Calu3 (cell line): ENCODE measurements around the gene NR4A1. TPM values are rescaled to one million over a fixed set of nuclear protein-coding genes. Genes with fewer than 3 reads are reported as not detected.

Experiments
- BruUV-seq: library from RNA; stranded (reverse); fragments of 400-500 nt; replicated peaks from 2 replicates; lab custom pipeline; 2021; lab: Mats Ljungman, UMichigan
- CTCF ChIA-PET: fragments of 300-600 bp; sonication (Branson Sonifier 250); formaldehyde crosslinking; loops from one replicate; lab custom pipeline; 2022; ENCODE audit warnings: antibody characterized with exemption; lab: Charles Lee
- DNase-seq: peaks from one replicate; pipeline ENCODE4 v3.0.0; 2022
- H3K27ac Mint-ChIP-seq: one replicate; pipeline ENCODE4 v1.8.0; 2022; ENCODE audit warnings: mixed read lengths; ENCODE audit not compliant: unreplicated experiment
- H3K27me3 Mint-ChIP-seq: one replicate; pipeline ENCODE4 v1.8.0; 2022; ENCODE audit warnings: mixed read lengths; ENCODE audit not compliant: unreplicated experiment
- H3K36me3 Mint-ChIP-seq: one replicate; pipeline ENCODE4 v1.8.0; 2022; ENCODE audit warnings: mild to moderate bottlenecking, moderate library complexity, mixed read lengths; ENCODE audit not compliant: insufficient read depth, unreplicated experiment
- H3K4me1 Mint-ChIP-seq: one replicate; pipeline ENCODE4 v1.8.0; 2022; ENCODE audit warnings: mild to moderate bottlenecking, low read depth, mixed read lengths; ENCODE audit not compliant: unreplicated experiment
- H3K4me3 Mint-ChIP-seq: one replicate; pipeline ENCODE4 v1.8.0; 2022; ENCODE audit warnings: mild to moderate bottlenecking, low read depth, moderate library complexity, mixed read lengths; ENCODE audit not compliant: unreplicated experiment
- H3K9me3 Mint-ChIP-seq: one replicate; pipeline ENCODE4 v1.8.0; 2022; ENCODE audit warnings: low read depth, mixed read lengths; ENCODE audit not compliant: unreplicated experiment
- intact Hi-C: fragments of 100-400 bp; cut with micrococcal nuclease; formaldehyde crosslinking; loops from one replicate; pipeline ENCODE4 v1.10.0; 2022; ENCODE audit not compliant: unreplicated experiment
- total RNA-seq: library from RNA; stranded (reverse); gene quantifications from 2 replicates; pipeline ENCODE4 v1.2.3, GENCODE V29; 2022
- TF ChIP-seq, protein P1 (sequence below): fragments of 200-600 bp; IDR thresholded peaks from one replicate; pipeline ENCODE4 v1.8.0; 2022; ENCODE audit warnings: antibody characterized with exemption; ENCODE audit not compliant: unreplicated experiment

Gene NR4A1
- total RNA-seq, 1 experiment from 2014 or later, result 18.9 TPM

DNA sequence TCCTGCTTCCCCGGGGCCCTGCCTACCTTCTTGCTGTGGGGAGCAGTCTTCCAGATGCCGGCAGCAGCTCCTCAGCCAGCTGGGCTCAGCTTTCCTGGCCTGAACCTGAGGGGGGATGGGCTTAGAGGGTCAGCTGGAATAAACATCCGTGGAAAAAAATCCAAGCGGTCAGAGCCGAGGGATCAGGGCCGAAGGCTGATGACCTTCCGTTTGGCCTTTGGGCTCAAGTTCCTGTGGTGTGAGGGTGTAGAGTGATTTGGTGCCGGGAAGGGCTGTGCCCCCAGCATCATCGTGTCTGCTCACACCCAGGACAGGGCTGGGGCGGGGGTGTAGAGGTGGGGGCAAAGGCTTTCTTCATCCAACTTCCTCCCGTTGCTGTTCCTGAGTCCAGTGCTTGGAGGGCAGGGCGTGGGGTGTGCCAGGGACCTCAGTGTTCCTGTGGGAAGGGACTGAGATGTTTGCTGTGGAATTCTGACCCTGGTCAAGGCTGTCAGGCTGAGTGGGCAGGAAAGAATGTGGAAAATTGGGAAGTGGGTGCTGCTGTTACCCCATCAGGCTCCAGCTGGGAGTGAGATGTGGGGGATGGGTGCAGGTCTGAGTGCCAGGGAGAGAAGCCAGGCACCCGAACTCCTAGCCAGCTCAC is 30.9 kb downstream of the NR4A1 start:
- no peak for DNase-seq
- intact Hi-C loops, result no loop called here
- Mint-ChIP-seq H3K27ac (no peak overlapping the region), H3K4me1 (peaks cover 6% of the 10 kb centered on the region), H3K27me3 (peaks cover 15% of the 10 kb centered on the region), H3K9me3 (no peaks in the 10 kb centered on the region), H3K4me3 (no peak overlapping the region), H3K36me3 (peaks cover 13% of the 10 kb centered on the region)
- CTCF ChIA-PET, result interaction anchor here (0.8 to 4.6 kb wide), 5 partner anchors 45 to 78 kb away, joined by 3 to 37 read pairs (median 4); no protein-coding TSS in a partner anchor
- TF ChIP-seq, protein P1, sequence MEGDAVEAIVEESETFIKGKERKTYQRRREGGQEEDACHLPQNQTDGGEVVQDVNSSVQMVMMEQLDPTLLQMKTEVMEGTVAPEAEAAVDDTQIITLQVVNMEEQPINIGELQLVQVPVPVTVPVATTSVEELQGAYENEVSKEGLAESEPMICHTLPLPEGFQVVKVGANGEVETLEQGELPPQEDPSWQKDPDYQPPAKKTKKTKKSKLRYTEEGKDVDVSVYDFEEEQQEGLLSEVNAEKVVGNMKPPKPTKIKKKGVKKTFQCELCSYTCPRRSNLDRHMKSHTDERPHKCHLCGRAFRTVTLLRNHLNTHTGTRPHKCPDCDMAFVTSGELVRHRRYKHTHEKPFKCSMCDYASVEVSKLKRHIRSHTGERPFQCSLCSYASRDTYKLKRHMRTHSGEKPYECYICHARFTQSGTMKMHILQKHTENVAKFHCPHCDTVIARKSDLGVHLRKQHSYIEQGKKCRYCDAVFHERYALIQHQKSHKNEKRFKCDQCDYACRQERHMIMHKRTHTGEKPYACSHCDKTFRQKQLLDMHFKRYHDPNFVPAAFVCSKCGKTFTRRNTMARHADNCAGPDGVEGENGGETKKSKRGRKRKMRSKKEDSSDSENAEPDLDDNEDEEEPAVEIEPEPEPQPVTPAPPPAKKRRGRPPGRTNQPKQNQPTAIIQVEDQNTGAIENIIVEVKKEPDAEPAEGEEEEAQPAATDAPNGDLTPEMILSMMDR, result no peak
- BruUV-seq, result no TSS peak

GRCh38 chr12:52082669-52082987 is 31.4 kb downstream of the NR4A1 start:
- CTCF ChIA-PET, result interaction anchor here (0.8 to 4.6 kb wide), 4 partner anchors 45 to 79 kb away, joined by 3 to 37 read pairs (median 4); no protein-coding TSS in a partner anchor
- Mint-ChIP-seq H3K27ac (no peak overlapping the region), H3K27me3 (peaks cover 20% of the 10 kb centered on the region), H3K9me3 (no peaks in the 10 kb centered on the region), H3K36me3 (peaks cover 13% of the 10 kb centered on the region), H3K4me1 (peaks cover 6% of the 10 kb centered on the region), H3K4me3 (no peak overlapping the region)
- no TSS peak for BruUV-seq
- intact Hi-C loops, result no loop called here
- no peak for DNase-seq
- TF ChIP-seq, protein P1, result no peak

- intact Hi-C loops, result loop anchor here (1.0 kb wide), 1 partner anchor 58 kb away; no protein-coding TSS in a partner anchor
- H3K9me3 Mint-ChIP-seq, result no peaks in the 10 kb centered on the region
- no peak overlapping the region for H3K27ac Mint-ChIP-seq
- no TSS peak for BruUV-seq
- peaks cover 25% of the 10 kb centered on the region for H3K27me3 Mint-ChIP-seq
- H3K36me3 Mint-ChIP-seq, result peaks cover 8% of the 10 kb centered on the region
- H3K4me3 Mint-ChIP-seq, result no peak overlapping the region
- TF ChIP-seq, protein P1, result peak; percentile 76
- CTCF ChIA-PET, result interaction anchor here (0.8 to 4.6 kb wide), 4 partner anchors 46 to 79 kb away, joined by 3 to 37 read pairs (median 4); no protein-coding TSS in a partner anchor
- DNase-seq, result peak; percentile 59
- peaks cover 6% of the 10 kb centered on the region for H3K4me1 Mint-ChIP-seq
These were observed 31.9 kb downstream of the NR4A1 start for GRCh38 chr12:52082988-52083637.

DNA sequence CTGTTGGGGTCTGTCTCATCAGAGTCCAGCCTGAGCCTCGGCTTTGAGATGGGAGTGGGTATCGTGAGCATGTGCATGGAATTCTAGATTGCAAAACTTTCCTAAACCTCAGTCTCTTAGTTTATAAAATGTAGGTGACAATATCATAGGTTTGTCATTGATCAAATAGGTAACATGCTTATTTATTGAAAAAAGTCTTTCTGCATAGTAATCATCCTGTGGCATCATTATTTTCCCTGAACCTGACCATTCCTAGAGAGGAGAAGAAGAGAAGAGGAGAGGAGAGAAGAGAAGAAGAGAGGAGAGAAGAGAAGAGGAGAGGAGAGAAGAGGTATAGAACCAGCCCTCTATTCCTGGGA is 32.4 kb downstream of the NR4A1 start:
- Mint-ChIP-seq H3K4me1 (peaks cover 6% of the 10 kb centered on the region), H3K36me3 (peaks cover 8% of the 10 kb centered on the region), H3K27me3 (peaks cover 30% of the 10 kb centered on the region), H3K4me3 (no peak overlapping the region), H3K27ac (no peak overlapping the region), H3K9me3 (no peaks in the 10 kb centered on the region)
- TF ChIP-seq, protein P1, result no peak
- DNase-seq, result no peak
- CTCF ChIA-PET, result interaction anchor here (4.6 kb wide), 1 partner anchor 58 kb away, joined by 37 read pairs; no protein-coding TSS in a partner anchor
- intact Hi-C loops, result loop anchor here (1.0 kb wide), 1 partner anchor 58 kb away; no protein-coding TSS in a partner anchor
- no TSS peak for BruUV-seq
